ENCODE measurements around the gene USP14.

Gene USP14

GRCh38 chr18:245282-245847, 87.0 kb downstream of the USP14 start:
- Histone ChIP-seq H3K27me3 (ENCODE audit: control insufficient read depth in 1 of 2, insufficient read depth in 2 of 2, low read length in 2 of 2) (no peaks in the 10 kb centered on the region), H3K4me3 (ENCODE audit: low read depth in 1 of 2, low read length in 2 of 2) (no peak overlapping the region), H3K9me3 (ENCODE audit: low read length) (no peaks in the 10 kb centered on the region), H3K9ac (ENCODE audit: low read length) (no peak overlapping the region), H3K36me3 (ENCODE audit: insufficient read depth, low read length) (peaks cover 34% of the 10 kb centered on the region), H3K4me1 (ENCODE audit: insufficient read depth, low read length) (no peaks in the 10 kb centered on the region), H3K27ac (ENCODE audit: low read depth, low read length) (no peak overlapping the region)

- no peaks in the 10 kb centered on the region for H3K4me1 ChIP-seq (ENCODE audit: insufficient read depth, low read length)
- H3K27ac ChIP-seq (ENCODE audit: low read depth, low read length) = no peak overlapping the region
- H3K36me3 ChIP-seq (ENCODE audit: insufficient read depth, low read length) = peaks cover 58% of the 10 kb centered on the region
- H3K9ac ChIP-seq (ENCODE audit: low read length) = no peak overlapping the region
- H3K4me3 ChIP-seq (ENCODE audit: low read depth in 1 of 2, low read length in 2 of 2) = no peak overlapping the region
- H3K27me3 ChIP-seq (ENCODE audit: control insufficient read depth in 1 of 2, insufficient read depth in 2 of 2, low read length in 2 of 2) = no peaks in the 10 kb centered on the region
- H3K9me3 ChIP-seq (ENCODE audit: low read length) = no peaks in the 10 kb centered on the region
Measured at GRCh38 chr18:248053-248452, 89.7 kb downstream of the USP14 start.

GRCh38 chr18:250685-251084, 92.3 kb downstream of the USP14 start:
- Histone ChIP-seq H3K27ac (ENCODE audit: low read depth, low read length) (no peak overlapping the region), H3K27me3 (ENCODE audit: control insufficient read depth in 1 of 2, insufficient read depth in 2 of 2, low read length in 2 of 2) (no peaks in the 10 kb centered on the region), H3K4me1 (ENCODE audit: insufficient read depth, low read length) (no peaks in the 10 kb centered on the region), H3K9ac (ENCODE audit: low read length) (no peak overlapping the region), H3K36me3 (ENCODE audit: insufficient read depth, low read length) (peaks cover 61% of the 10 kb centered on the region), H3K4me3 (ENCODE audit: low read depth in 1 of 2, low read length in 2 of 2) (no peak overlapping the region), H3K9me3 (ENCODE audit: low read length) (no peaks in the 10 kb centered on the region)

GRCh38 chr18:251572-251971, 93.2 kb downstream of the USP14 start:
- H3K9ac ChIP-seq (ENCODE audit: low read length) = no peak overlapping the region
- no peaks in the 10 kb centered on the region for H3K4me1 ChIP-seq (ENCODE audit: insufficient read depth, low read length)
- no peak overlapping the region for H3K4me3 ChIP-seq (ENCODE audit: low read depth in 1 of 2, low read length in 2 of 2)
- H3K27ac ChIP-seq (ENCODE audit: low read depth, low read length) = no peak overlapping the region
- peaks cover 69% of the 10 kb centered on the region for H3K36me3 ChIP-seq (ENCODE audit: insufficient read depth, low read length)
- H3K9me3 ChIP-seq (ENCODE audit: low read length) = no peaks in the 10 kb centered on the region
- H3K27me3 ChIP-seq (ENCODE audit: control insufficient read depth in 1 of 2, insufficient read depth in 2 of 2, low read length in 2 of 2) = no peaks in the 10 kb centered on the region

GRCh38 chr18:253121-253520, 94.8 kb downstream of the USP14 start:
- Histone ChIP-seq H3K36me3 (ENCODE audit: insufficient read depth, low read length) (peaks cover 68% of the 10 kb centered on the region), H3K4me1 (ENCODE audit: insufficient read depth, low read length) (no peaks in the 10 kb centered on the region), H3K9me3 (ENCODE audit: low read length) (no peaks in the 10 kb centered on the region), H3K27ac (ENCODE audit: low read depth, low read length) (no peak overlapping the region), H3K9ac (ENCODE audit: low read length) (no peak overlapping the region), H3K27me3 (ENCODE audit: control insufficient read depth in 1 of 2, insufficient read depth in 2 of 2, low read length in 2 of 2) (no peaks in the 10 kb centered on the region), H3K4me3 (ENCODE audit: low read depth in 1 of 2, low read length in 2 of 2) (no peak overlapping the region)

- Histone ChIP-seq H3K4me1 (ENCODE audit: insufficient read depth, low read length) (no peaks in the 10 kb centered on the region), H3K4me3 (ENCODE audit: low read depth in 1 of 2, low read length in 2 of 2) (no peak overlapping the region), H3K27me3 (ENCODE audit: control insufficient read depth in 1 of 2, insufficient read depth in 2 of 2, low read length in 2 of 2) (no peaks in the 10 kb centered on the region), H3K27ac (ENCODE audit: low read depth, low read length) (no peak overlapping the region), H3K9me3 (ENCODE audit: low read length) (no peaks in the 10 kb centered on the region), H3K36me3 (ENCODE audit: insufficient read depth, low read length) (peaks cover 78% of the 10 kb centered on the region), H3K9ac (ENCODE audit: low read length) (no peak overlapping the region)
Measured at GRCh38 chr18:255171-255570, 96.8 kb downstream of the USP14 start.

GRCh38 chr18:260547-260946, 102.2 kb downstream of the USP14 start:
- Histone ChIP-seq H3K4me1 (ENCODE audit: insufficient read depth, low read length) (no peaks in the 10 kb centered on the region), H3K27ac (ENCODE audit: low read depth, low read length) (no peak overlapping the region), H3K9me3 (ENCODE audit: low read length) (no peaks in the 10 kb centered on the region), H3K4me3 (ENCODE audit: low read depth in 1 of 2, low read length in 2 of 2) (no peak overlapping the region), H3K36me3 (ENCODE audit: insufficient read depth, low read length) (peaks cover 64% of the 10 kb centered on the region), H3K27me3 (ENCODE audit: control insufficient read depth in 1 of 2, insufficient read depth in 2 of 2, low read length in 2 of 2) (no peaks in the 10 kb centered on the region), H3K9ac (ENCODE audit: low read length) (no peak overlapping the region)

GRCh38 chr18:261398-262073, 103.2 kb downstream of the USP14 start:
- Histone ChIP-seq H3K9me3 (ENCODE audit: low read length) (no peaks in the 10 kb centered on the region), H3K4me3 (ENCODE audit: low read depth in 1 of 2, low read length in 2 of 2) (no peak overlapping the region), H3K4me1 (ENCODE audit: insufficient read depth, low read length) (no peaks in the 10 kb centered on the region), H3K27me3 (ENCODE audit: control insufficient read depth in 1 of 2, insufficient read depth in 2 of 2, low read length in 2 of 2) (no peaks in the 10 kb centered on the region), H3K36me3 (ENCODE audit: insufficient read depth, low read length) (peaks cover 55% of the 10 kb centered on the region), H3K9ac (ENCODE audit: low read length) (no peak overlapping the region), H3K27ac (ENCODE audit: low read depth, low read length) (no peak overlapping the region)

Data from muscle layer of colon (tissue), 2 donors.